Stimulated activated CD4-positive, alpha-beta T cell treated with anti-CD3 and anti-CD28 coated beads, TNF-alpha, amount 100 ng/mL, for 24 hours (primary cell): ENCODE results near the gene HOXB7.

Experiments
- DNase-seq, 3 experiments: peaks; one replicate each; pipeline ENCODE4 v3.0.0-alpha.2; 2020; ENCODE audit warnings: low read depth in 3 of 3

Gene HOXB7

DNA sequence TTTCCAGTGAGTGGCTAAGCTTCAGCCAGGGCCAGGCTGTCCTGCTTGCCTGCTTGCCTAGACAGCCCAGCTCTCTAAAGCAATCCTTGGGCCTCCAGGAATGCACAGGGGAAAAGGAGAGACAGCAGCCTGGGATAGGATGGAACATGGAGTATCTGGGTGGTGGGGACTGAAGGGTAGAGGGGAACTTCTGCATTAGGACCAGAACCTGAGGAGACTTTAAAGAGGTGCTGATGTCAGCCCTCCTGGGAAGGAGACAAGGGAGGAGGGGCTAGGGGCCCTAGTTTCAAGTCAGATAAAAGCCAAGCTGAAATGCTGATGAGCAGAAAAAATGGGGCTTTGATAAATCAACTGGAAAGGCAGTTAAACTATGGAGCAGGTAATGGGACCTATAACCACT lies 1.8 kb downstream of the HOXB7 start:
- no peak for DNase-seq

DNA sequence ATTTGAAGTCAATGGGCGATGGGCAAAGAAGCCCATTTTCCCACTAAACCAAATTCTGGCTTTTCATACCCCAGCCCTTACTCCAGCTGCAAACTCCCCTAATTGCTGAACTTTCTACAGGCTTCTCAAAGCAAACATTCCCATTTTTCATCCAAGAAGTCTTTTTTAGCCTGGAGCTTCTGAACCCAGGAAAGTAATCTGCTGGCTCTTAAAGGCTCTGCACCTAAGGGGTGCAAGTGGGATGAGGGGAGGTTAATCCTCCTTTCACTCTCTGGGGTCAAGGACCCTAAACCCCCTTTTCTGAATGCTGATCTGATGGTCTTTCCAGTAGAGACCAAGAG lies 2.4 kb downstream of the HOXB7 start:
- no peak for DNase-seq

DNA sequence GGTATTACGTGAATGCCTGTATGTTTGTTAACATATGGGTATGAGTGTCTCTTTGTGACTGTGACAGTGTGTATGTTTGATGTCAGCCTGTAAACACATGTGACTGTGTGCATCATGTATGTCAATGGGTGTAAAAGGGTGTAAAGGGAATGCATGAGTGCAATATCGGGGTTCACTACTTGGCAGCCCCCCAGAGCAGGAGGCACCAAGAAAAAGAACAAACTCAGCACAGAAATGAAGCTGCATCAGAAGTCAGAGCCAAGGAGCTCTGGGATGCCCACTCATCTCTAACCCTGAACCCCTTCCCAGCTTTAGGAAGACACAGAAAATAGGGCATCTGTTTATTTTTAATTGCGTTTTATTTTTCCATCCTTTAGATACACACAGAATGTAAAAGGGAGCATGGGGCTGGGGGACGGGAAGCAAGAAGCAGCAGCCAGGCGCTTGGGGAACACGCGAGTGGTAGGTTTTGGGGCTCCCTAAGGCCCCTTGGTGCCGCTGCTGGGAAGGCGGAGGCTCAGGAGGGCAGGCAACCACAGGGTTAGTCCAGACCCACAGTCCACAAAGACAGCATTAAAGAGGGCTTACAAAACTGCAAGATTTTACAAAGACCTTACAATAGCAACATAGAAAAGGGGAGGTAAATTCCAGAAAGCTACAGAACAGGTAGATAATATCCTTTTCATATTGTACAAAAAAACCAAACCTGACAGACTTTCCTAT lies 3.8 kb downstream of the HOXB7 start:
- no peak for DNase-seq

DNA sequence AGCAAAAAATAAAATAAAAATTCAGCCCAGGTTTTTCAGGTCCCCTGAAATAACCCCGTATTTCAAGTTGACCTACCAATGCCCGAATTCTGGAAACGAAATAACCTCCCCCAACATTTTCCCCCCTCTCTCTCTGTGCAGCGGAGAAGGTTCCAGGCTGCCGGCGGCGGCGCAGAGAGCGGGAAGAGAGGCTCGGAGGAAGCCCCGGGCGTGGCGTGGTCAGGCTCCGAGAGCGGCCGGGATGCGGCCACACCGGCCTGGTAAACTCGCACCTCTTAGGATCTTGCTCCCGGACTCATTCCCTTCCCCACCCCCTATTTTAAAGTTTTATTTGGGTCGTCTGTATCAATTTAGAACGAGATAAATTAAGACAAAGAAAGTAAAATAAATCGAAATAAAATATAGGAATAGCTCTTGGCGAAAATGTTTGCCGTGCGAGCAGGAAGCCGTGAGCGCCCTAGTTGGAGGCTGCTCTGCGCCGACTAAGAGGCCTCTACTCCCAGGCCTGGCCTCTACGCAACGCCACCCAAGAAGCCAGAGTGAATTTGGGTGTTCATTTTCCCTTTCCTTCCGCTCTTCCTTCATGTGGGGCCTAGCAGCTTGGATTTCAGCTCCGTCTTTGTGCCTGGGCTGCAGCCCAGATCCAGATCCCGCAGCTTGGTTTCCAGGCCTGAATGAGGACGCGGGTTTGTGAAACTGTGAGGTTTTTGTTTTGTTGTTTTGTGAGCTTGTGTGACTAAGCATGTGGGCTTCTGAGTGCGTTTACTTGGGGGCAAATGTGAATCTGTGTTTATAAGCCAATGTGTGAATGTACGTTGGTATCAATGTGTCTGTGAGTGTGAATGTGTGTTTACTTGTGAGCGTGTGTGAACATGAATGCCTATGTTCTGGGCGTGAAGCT lies 4.6 kb downstream of the HOXB7 start:
- no peak for DNase-seq

DNA sequence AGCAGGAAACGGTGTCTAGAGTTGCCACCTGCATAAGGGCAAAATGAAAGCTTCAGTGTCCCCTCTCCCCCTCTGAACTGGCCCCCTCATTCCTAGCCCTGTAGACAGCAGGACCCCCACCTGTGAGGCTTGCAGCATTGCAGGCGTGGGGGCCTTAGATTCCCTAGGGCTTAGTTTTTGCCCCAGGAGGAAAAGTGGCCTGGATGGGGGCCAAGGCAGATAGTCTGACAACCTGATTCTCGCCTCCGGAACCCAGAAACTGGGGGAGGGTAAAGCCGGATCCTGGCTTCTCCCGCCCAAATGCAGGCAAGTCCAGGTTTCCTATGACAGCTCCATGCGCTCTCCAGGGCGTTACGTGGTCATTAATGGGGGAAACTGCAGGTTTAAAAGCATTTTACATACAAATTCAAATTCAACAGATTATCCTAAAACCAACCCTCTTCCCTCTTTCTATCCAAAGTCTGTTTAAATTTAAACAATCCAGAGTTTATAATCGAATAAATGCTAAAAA lies 5.4 kb downstream of the HOXB7 start:
- no peak for DNase-seq

DNA sequence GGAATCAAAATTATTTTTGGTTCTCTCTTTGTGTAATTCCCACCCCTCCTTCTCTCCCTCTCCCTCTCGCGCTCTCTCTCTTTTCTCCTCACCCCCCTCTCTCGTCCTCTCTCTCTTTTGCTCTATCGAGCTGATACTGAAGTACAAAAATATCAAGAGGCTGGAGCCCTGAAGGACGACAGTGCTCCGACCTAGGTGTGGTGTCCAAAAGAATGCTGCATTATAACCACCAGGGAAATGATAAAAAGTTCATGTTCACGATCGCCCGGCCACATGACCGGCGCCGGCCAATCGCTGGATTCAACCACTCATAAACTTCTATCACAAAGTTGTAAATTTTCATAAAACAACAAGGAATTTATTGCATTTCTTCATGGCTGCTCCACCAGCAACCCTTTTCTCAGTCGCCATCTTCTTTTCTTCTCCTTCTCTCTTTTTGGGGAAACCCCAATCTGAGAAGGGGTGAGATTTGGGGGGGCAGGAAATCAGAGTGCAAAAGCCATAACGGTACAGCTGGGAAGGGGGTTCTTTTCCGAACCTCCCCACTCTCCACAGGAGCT lies 6.0 kb downstream of the HOXB7 start, which contains the start of gene HOXB6:
Gene HOXB6 (minus strand): TSS at position 217 of the 560 bp plus-strand sequence. CDS start 6,836 bp downstream, outside the sequence.
- no peak for DNase-seq

DNA sequence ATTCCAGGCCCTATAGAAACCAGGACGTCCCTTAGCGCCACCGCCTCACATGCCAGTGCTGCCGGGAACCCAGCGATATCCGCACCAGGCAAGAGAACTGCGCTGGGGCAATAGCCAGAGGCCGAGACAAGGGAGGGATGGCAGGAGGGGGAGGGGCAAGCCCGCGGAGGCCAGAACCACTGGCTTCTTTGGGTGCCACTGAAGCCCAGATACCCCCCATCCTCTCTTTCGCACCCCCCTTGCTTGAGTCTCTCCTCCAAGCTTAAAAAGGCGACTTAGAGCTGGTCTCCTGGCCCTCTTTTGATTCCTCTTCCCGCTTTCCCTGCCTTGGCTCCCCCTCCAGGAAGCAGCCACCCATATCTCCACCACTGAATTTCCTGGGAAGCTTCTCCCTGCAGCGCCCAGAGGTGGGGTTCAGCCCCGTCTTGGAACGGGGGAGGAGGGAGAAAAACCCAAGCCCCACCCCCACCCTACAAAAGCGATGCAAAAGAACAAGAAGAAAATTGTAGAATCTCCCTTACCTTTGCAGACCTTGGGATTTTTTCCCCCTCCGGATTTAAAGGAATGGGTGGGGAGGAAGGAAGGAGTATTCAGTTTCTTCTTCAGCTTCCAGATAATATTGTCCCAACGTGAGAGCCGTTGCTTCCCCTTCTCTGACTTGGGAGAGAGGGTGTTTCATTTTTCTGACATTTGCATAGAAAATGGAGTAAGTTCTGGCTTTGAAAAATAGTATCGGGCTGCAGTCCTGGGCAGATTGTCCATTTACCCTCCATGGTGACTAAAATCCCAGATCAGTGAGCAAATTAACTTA lies 6.7 kb downstream of the HOXB7 start:
- DNase-seq = no peak

DNA sequence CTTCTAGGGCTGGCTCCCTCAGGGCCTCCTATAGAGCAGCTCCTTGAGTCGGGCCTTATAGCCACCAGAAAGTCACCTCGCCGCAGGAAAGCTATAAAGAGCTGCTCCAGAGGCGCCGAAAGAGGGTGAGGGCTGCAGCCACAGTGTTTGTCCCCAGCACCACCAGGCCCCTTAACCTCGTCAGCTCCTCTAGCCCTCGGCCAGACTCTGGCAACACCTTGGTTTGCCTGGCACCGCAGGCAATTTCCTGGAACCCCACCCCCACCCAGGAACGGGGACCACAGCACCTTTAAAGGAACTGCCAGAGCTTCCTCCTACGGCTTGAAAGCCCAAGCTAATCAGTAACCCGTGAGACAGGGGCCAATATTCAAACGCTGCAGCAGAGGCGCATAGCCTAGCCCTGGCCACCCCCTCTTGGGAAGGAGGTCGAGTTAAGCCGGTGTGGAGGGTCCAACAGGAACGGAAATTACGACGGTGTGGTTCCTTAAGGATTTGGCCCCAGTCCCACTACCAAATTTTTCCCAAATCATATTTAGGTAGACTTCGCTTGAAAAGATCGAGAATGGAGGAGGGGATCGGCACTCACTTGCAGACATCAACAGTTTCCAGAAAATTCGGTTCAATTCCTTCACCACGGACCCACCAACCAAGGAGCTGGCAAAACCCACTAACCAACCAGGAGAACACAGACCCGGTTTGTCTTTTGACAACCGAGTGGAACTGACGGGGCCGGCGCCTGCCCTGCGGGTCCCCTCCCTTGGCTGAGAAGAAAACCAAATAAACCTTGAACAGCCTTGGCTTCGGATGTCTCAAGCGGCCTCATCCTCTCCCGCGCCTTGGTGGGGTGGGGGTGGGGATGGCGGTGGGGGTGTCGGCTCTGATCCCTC lies 9.0 kb downstream of the HOXB7 start:
- no peak for DNase-seq

DNA sequence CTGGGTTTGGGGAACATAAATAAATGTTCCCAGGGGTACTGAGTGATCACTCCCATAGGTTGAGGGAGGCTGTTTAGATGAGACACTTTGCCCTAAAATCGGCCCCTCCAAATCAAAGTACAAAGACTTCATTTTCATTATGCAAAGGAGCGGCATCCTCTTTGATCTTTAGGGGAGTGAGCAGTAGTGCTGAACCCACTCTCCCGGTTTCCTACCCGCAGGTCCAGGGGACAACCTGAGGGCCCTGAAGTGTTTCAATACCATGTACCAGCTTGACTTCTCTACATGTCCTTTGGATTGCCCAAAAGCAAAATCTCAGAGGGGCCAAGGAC lies 9.6 kb downstream of the HOXB7 start:
- DNase-seq = no peak

DNA sequence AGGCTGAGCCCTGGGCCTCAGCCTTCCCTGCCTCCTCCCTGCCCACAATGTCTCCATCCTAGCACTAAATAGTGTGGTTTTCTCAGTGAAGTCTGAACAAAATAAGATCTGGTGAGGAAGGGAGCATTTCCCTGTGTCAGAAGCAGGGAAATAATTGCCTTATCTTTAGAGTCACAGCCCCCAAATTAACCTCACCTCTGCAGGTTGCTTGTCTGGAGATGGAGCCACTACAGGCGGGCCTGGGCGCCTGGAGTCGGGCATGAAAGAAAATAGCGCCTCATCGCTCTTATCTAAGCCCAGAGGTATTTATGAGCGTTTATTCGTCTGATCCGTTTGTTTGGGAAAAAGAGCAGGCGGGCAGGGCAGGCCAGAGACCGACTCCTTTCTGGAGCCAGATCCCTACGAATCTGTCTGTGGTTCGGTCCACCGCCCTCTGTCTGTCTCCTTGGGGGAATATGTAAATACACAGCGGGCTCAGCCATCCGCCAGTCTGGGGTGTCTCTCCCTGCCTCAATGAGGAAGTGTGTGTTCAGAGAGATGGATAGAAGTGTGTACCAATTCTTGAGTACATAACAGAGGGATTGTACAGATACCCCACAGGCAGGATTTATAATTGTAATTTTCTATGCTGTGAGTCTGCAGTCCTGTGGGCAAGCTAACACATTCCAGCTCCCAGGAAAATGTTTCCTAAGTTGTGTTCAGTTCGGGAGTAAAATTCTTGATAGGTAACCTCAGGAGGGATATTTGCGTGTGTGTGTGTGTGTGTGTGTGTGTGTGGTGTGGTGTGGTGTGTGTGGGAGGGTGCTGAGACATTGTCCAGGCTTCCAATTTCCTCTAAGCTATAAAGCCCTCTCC lies 10.3 kb downstream of the HOXB7 start:
- no peak for DNase-seq

DNA sequence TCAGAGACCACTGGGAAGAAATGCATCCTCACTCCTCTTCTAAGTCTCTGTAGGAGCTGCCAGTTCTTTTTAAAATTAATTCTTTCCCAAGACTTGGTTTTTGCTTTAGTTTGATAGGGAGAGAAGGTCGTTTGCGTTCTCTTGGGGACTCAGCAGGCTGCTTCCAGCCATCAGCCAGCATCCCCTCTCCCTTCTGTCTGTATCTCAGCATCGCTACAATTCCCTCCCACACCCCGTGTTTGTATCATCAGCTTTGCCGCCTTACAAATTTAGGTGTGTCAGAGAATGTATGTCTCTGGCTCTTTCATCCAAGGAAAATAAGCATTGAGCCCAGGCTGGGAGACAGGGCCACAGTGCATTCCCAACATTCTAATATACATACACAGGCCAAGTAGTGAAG lies 11.5 kb downstream of the HOXB7 start:
- no peak for DNase-seq

DNA sequence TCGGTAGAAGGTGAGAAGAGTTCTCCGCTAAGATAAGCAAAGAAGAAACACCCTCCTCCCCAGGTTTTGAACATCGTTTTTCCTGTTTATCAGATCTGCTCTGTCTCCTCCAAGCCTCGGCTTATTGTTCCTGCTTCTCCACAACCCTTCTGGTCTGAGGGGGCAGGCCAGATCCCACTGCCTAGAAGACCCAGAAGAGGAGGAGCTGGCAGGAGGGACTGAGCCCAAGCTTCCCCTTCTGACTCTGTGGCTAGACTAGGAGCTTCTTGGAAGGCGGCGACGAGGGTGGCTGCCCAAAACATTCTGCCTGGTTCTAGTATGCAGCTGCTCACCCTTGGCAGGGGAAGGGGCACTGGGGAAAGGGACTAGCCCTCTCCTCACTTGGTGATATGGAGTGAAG lies 12.1 kb downstream of the HOXB7 start:
- no peak for DNase-seq

DNA sequence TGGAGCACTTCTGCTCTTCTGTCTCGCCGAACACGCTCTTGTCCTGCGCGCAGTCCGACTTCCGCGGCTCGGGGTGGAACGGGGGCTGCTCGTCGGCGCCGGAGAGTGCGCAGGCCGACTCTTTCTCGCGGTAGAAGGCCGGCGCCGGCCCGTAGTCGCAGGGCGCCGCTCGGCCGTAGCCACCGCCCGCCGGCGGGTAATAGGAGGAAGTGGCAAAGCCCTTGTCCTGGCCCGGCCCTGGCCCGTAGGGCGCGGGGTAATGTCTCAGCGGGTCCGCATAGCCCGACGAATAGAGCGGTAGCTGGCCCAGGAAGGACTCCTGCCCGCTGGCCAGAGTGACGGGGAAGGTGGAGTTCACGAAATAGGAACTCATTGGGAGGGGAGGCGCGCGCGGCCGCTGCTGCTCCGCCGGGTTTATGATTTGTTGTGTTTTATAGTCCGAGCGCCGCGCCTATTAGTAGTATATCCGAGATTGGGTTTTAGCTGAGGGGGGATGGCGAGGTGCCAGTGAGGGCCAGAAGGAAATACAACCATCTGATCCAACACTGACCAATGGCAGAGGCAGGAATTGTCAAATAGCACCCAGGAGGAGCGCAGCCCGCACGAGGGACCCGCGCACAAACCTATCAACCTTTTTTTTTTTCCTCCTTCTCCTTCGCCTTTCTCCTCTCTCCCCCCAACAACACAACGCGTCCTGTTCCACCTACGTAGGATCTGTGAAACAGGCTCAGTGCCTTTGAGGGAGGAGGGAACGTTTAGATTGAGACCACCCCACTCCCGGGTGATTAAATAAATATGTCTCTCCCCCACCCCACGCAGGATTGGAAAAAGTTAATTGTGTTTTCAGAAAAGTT lies 12.8 kb downstream of the HOXB7 start:
- no peak for DNase-seq

DNA sequence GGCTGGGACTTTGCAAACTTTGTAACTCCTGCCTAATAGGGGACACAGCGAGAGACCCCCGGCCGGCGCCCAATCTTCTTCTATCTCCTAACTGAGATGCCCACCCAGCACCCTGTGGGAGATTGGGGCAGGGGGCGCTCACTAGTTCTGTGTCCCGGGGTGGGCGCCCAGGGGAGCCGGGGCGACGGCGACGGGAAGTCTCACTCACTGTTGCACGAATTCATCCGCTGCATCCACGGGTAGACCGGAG lies 13.4 kb downstream of the HOXB7 start:
- DNase-seq = no peak

DNA sequence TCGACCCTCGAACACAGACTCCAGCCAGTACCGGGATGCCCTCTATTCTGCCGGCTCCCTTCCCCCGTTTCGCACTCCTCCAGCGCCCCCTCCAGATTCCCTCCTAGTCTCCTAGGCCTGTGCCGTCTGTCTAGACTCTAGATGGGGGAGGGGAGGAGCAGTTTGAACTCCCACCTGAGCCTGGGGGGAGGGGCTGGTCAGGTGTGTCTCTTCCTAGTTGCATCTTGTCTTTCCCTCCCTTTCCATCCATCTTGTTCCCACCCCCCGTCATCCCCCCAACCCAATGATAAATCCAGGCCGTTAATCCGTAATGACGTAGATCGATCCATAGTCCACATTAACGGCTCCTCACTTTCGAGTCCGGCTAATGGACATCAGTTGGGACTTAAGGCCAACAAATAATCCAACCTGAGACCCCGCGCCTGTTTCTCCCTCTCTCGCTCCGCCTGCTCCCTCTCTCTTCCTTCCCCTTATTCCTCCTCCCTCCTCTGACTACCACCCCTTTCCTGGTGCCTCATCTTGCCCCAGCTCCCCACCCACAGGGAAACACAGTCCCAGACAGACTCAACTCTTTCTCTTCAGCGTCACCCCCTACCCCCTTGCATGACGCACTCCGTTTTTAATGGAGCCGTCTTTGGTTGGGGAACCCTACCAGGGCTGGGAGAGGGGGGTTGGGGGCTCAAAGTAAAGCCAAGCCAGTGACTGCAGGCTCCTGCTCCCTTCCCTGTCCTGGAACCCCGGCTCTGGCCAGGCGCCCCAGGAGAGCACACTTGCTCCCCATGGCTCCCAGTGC lies 13.9 kb downstream of the HOXB7 start:
- DNase-seq = no peak

DNA sequence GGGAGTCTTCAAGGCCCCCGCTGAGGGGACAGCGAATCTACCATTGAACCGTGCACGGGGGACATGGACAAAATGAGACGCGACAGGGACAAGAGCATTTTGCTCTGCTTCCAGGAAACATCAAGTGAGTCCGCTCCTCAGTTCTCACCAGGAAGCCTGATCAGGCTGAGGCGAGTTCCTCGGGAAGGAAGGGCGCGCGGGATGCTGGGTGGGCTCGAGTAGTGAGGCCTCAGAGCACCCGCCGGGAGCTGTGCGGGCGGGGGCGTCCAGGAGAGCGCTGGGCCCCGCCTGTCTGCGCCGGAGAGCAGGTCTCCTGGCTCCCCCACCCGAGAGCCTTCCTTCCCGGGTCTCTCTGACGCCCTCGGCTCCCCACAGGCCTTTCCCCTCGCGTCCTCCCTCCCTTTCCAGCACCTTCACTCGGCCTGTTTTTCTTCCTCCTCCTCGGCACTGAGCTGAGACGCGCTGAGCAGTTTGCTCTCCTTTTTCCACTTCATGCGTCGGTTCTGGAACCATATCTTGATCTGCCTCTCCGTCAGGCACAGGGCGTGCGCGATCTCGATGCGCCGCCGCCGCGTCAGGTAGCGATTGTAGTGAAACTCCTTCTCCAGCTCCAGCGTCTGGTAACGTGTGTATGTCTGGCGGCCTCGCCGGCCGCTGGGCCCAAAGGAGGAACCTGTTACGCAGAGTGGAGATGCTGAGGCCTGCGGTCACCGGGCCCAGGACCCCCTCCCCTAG lies 14.7 kb downstream of the HOXB7 start:
- DNase-seq = no peak

DNA sequence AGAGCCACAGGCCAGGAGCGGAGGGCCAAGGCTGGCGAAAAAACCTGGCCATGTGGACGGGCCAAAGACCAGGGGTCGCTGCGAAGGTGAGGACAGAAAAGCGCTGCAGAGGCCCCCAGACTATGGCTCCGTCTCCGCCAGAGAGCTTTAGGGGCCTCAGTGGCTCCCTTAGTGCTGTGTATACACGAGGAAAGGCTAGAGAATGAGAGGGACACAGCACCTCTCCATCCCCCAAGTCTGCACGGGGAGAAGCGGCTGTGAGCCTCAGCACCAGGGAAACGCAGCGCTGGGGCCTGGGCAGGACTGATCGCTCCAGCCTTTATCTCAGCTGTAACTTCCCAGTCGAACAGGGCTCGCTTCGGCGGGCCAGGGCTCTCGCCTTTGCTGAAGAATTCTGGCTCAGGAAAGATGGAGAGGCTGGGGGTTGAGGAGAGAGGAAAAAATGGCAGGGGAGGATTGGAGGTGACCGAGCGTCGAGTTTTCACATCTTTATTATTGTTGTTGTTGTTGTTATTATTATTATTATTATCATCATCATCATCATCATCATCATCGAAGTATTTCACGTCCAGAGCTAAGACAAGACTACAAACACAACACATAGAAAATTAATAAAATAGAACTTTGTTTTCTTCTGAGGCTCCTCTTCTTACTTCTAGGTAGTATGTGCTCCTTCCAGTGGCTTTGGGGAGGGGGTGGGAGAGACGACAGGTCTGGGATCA lies 15.4 kb downstream of the HOXB7 start:
- DNase-seq = no peak
